Testis (tissue), 2 donors: ENCODE measurements around the gene PRDX2.

ENCODE experiments used
- POLR2A ChIP-seq: fragments of 450-650 bp; IDR thresholded peaks from one replicate; pipeline ENCODE4 v1.6.1; 2017; ENCODE audit warnings: antibody characterized with exemption, mild to moderate bottlenecking, moderate library complexity
- TF ChIP-seq, protein P1 (sequence below), 3 experiments: fragments of 450-650 bp in 2 of 3; fragments of 200-600 bp in 1 of 3; sonication (generic) in 1 of 3; IDR thresholded peaks; one replicate each; pipeline ENCODE4 v1.5.1; 2016 to 2019; ENCODE audit warnings: antibody characterized with exemption in 3 of 3, mild to moderate bottlenecking in 2 of 3, moderate library complexity in 1 of 3

DNA sequence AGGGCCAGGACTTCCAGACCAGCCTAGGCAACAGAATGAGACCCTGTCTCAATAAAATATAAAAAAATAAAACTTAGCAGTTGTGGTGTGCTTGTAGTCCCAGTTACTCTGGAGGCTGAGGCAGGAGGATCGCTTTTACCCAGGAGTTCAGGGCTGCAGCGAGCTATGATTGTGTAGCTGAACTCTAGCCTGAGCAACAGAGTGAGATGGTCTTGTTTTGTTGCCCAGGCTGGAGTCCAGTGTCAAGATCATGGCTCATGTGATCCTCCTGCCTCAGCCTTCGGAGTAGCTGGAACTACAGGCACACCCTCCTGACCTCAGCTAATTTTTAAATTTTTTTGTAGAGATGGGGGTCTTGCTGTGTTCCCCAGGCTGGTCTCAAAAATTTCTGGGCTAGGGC is 14.6 kb downstream of the PRDX2 start:
- TF ChIP-seq, protein P1, sequence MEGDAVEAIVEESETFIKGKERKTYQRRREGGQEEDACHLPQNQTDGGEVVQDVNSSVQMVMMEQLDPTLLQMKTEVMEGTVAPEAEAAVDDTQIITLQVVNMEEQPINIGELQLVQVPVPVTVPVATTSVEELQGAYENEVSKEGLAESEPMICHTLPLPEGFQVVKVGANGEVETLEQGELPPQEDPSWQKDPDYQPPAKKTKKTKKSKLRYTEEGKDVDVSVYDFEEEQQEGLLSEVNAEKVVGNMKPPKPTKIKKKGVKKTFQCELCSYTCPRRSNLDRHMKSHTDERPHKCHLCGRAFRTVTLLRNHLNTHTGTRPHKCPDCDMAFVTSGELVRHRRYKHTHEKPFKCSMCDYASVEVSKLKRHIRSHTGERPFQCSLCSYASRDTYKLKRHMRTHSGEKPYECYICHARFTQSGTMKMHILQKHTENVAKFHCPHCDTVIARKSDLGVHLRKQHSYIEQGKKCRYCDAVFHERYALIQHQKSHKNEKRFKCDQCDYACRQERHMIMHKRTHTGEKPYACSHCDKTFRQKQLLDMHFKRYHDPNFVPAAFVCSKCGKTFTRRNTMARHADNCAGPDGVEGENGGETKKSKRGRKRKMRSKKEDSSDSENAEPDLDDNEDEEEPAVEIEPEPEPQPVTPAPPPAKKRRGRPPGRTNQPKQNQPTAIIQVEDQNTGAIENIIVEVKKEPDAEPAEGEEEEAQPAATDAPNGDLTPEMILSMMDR (IDR thresholded peaks at IDR 0.05), result no peak
- TF ChIP-seq POLR2A, result no peak
